Measurements from ENCODE around the gene ZNF579. TPM values are rescaled to one million over a fixed set of nuclear protein-coding genes. Genes with fewer than 3 reads are reported as not detected.

The ZNF579 gene
- total and polyA plus RNA-seq, 2 donors (not counting 3 experiments of a cell fraction or from before 2014, with no cell fraction given), result 11.6 to 15.7 TPM

DNA sequence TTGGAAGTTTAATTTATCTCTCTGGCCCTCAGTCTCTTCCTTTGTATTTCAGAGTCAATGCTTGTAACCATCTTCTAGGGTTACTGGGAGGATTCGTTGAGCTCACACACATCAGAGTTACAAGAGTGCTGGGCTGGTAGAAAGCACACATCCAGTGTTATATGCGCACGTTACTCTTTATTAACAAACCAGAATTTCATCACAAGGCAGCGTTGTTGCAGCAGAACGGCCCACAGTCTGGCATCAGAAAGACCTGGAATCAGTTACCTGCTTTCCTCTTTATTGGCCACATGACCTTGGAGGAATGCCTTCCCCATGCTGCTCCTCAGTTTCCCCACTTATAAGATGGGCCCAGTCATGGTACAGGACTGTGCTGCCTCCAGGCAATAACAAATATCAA lies 28.7 kb upstream of the ZNF579 start:
- Histone ChIP-seq H3K27ac (ENCODE audit: insufficient read depth, low read depth, low read length) (no peak overlapping the region), H3K9me1 (replicated peaks; ENCODE audit: control insufficient read depth, extremely low read depth, insufficient read depth, low read length) (no peaks in the 10 kb centered on the region), H3K4me1 (ENCODE audit: control insufficient read depth, extremely low read depth, insufficient read depth, low read length) (peaks cover 13% of the 10 kb centered on the region), H3K4me2 (ENCODE audit: insufficient read depth, low read length) (no peak overlapping the region), H3K4me3 (replicated peaks in 1 of 3; ENCODE audit: insufficient read depth in 1 of 3, low read depth in 1 of 3, low read length in 3 of 3) (no peak overlapping the region), H3K27me3 (ENCODE audit: control insufficient read depth in 2 of 2, insufficient read depth in 2 of 2, low read length in 2 of 2) (no peaks in the 10 kb centered on the region), H2AFZ (ENCODE audit: low read depth, low read length) (no peak overlapping the region), H3K36me3 (ENCODE audit: control insufficient read depth in 2 of 2, extremely low read depth in 1 of 2, insufficient read depth in 2 of 2, low read length in 2 of 2) (peaks cover 0 to 7% of the 10 kb centered on the region in 2 experiments), H4K20me1 (replicated peaks; ENCODE audit: control insufficient read depth, extremely low read depth, insufficient read depth, low read length) (no peaks in the 10 kb centered on the region), H3K9me3 (replicated peaks; ENCODE audit: control insufficient read depth, insufficient read depth, low read length) (no peaks in the 10 kb centered on the region), H3K9ac (replicated peaks; ENCODE audit: extremely low read depth, insufficient read depth, low read length) (no peak overlapping the region), H3K79me2 (ENCODE audit: control insufficient read depth, insufficient read depth, low read length) (peaks cover 29% of the 10 kb centered on the region)
- no peak for FAIRE-seq
- POLR2A ChIA-PET, result interaction anchor here (0.6 kb wide), 1 partner anchor 133 kb away, joined by 3 read pairs; the partner anchor contains the start of gene ZNF628
- DNase-seq (ENCODE audit: low read depth, low spot score), result no peak
- CTCF ChIA-PET, result interaction anchor here (0.6 kb wide), 1 partner anchor 9 kb away, joined by 3 read pairs; no protein-coding TSS in a partner anchor
- intact Hi-C loops (cut with micrococcal nuclease), result loop anchor here (5.0 to 10.0 kb wide), 3 partner anchors 147 to 355 kb away; partner anchors contain the start of genes C19orf85, ISOC2, PPP6R1 and RPL28
- no peak for TF ChIP-seq GATA2 (IDR thresholded peaks at IDR 0.05; ENCODE audit: insufficient read depth, insufficient read length, low read depth, low read length)
- no peak for TF ChIP-seq POLR2AphosphoS5 (IDR thresholded peaks at IDR 0.05; ENCODE audit: insufficient read depth, low read depth, low read length)
- TF ChIP-seq POLR2A (IDR thresholded peaks at IDR 0.05; ENCODE audit: low read depth, low read length), result no peak
- no peak for TF ChIP-seq JUN (IDR thresholded peaks at IDR 0.05; ENCODE audit: borderline replicate concordance, insufficient read depth, insufficient read length, low read depth)
- TF ChIP-seq CTCF (IDR thresholded peaks at IDR 0.05; ENCODE audit: extremely low read depth in 1 of 2, insufficient read depth in 1 of 2, low read depth in 1 of 2, low read length in 2 of 2), result no peak
- TF ChIP-seq, protein P1, sequence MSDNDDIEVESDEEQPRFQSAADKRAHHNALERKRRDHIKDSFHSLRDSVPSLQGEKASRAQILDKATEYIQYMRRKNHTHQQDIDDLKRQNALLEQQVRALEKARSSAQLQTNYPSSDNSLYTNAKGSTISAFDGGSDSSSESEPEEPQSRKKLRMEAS (IDR thresholded peaks at IDR 0.05; ENCODE audit: insufficient read depth, insufficient read length), result no peak
- no peak for TF ChIP-seq MYC (IDR thresholded peaks at IDR 0.05; ENCODE audit: low read depth, low read length)
- no peak for TF ChIP-seq EZH2 (IDR thresholded peaks at IDR 0.05; ENCODE audit: borderline replicate concordance, low read depth, low read length, severe bottlenecking)
- TF ChIP-seq FOS (IDR thresholded peaks at IDR 0.05; ENCODE audit: borderline replicate concordance, insufficient read depth, low read length), result no peak
- BruUV-seq (replicated peaks), result no TSS peak
- dilution Hi-C loops (cut with MboI; ENCODE audit: extremely low pct_ligation_motif_present, low sequenced_read_pairs), result loop anchor here (10.0 kb wide), 1 partner anchor 95 kb away; no protein-coding TSS in a partner anchor
